Mesenchymal stem cell (in vitro differentiated cells and primary cell): Measurements from ENCODE around the gene TUBA3C.

Source experiments
- DNase-seq: peaks from one replicate; pipeline ENCODE4 v3.0.0-alpha.2; 2013
- H2AFZ ChIP-seq: one replicate; pipeline ENCODE4 v1.6.1; 2013; ENCODE audit warnings: low read depth, mild to moderate bottlenecking, control low read depth, inconsistent platforms, low read length, moderate library complexity
- H2AK5ac ChIP-seq: 2 replicates; pipeline ENCODE4 v1.6.1; 2013; ENCODE audit warnings: low read length, moderate library complexity, mild to moderate bottlenecking, inconsistent platforms; ENCODE audit not compliant: severe bottlenecking
- H2BK120ac ChIP-seq: one replicate; pipeline ENCODE4 v1.6.1; 2013; ENCODE audit warnings: low read depth, mild to moderate bottlenecking, inconsistent platforms, low read length, moderate library complexity
- H2BK12ac ChIP-seq, 2 experiments: one replicate each; pipeline ENCODE4 v1.6.1; 2013; ENCODE audit warnings: inconsistent platforms in 2 of 2, low read length in 2 of 2, mild to moderate bottlenecking in 2 of 2, moderate library complexity in 2 of 2, control low read depth in 1 of 2
- H2BK15ac ChIP-seq: one replicate; pipeline ENCODE4 v1.6.1; 2013; ENCODE audit warnings: mild to moderate bottlenecking, low read depth, inconsistent platforms; ENCODE audit not compliant: poor library complexity, severe bottlenecking
- H2BK5ac ChIP-seq: 2 replicates; pipeline ENCODE4 v1.6.1; 2013; ENCODE audit warnings: low read depth, mild to moderate bottlenecking, low read length, control low read depth, inconsistent platforms; ENCODE audit not compliant: poor library complexity, severe bottlenecking
- H3K14ac ChIP-seq, 2 experiments: one replicate each; pipeline ENCODE4 v1.6.1; 2013; ENCODE audit warnings: inconsistent platforms in 2 of 2, low read length in 2 of 2, control low read depth in 1 of 2, mild to moderate bottlenecking in 1 of 2, moderate library complexity in 1 of 2
- H3K18ac ChIP-seq, 2 experiments: one replicate each; pipeline ENCODE4 v1.6.1; 2013; ENCODE audit warnings: inconsistent platforms in 2 of 2, low read length in 2 of 2, control low read depth in 1 of 2, low read depth in 1 of 2, mild to moderate bottlenecking in 1 of 2
- H3K23ac ChIP-seq, 2 experiments: one replicate each; pipeline ENCODE4 v1.6.1; 2013; ENCODE audit warnings: inconsistent platforms in 2 of 2, low read length in 2 of 2, mild to moderate bottlenecking in 2 of 2, moderate library complexity in 2 of 2, control low read depth in 1 of 2
- H3K27ac ChIP-seq: 2 replicates; pipeline ENCODE4 v1.5.1; 2013; ENCODE audit warnings: mild to moderate bottlenecking, moderate library complexity, low read length, control low read depth, inconsistent platforms; ENCODE audit not compliant: poor library complexity, severe bottlenecking
- H3K27me3 ChIP-seq, 2 experiments: 2 replicates each; pipeline versions ENCODE4 v1.6.1 to v1.7.0; 2013; ENCODE audit warnings: low read length in 2 of 2, mild to moderate bottlenecking in 2 of 2, moderate library complexity in 2 of 2, control low read depth in 1 of 2, inconsistent platforms in 1 of 2; ENCODE audit not compliant: control insufficient read depth in 1 of 2, insufficient read depth in 1 of 2
- H3K36me3 ChIP-seq, 2 experiments: 2 replicates each; pipeline versions ENCODE4 v1.6.1 to v1.7.0; 2013; ENCODE audit warnings: low read length in 2 of 2, control low read depth in 1 of 2, inconsistent platforms in 1 of 2, low read depth in 1 of 2, mild to moderate bottlenecking in 1 of 2; ENCODE audit not compliant: insufficient read depth in 2 of 2, control insufficient read depth in 1 of 2
- H3K4ac ChIP-seq, 2 experiments: one replicate each; pipeline ENCODE4 v1.6.1; 2013; ENCODE audit warnings: inconsistent platforms in 2 of 2, low read length in 2 of 2, mild to moderate bottlenecking in 2 of 2, moderate library complexity in 2 of 2, control low read depth in 1 of 2, low read depth in 1 of 2
- H3K4me1 ChIP-seq: 2 replicates; pipeline ENCODE4 v1.6.1; 2013; ENCODE audit warnings: low read depth, low read length, control low read depth; ENCODE audit not compliant: control insufficient read depth, insufficient read depth
- H3K4me2 ChIP-seq: 2 replicates; pipeline ENCODE4 v1.6.1; 2013; ENCODE audit warnings: low read length, mild to moderate bottlenecking, inconsistent platforms; ENCODE audit not compliant: poor library complexity, severe bottlenecking
- H3K4me3 ChIP-seq, 2 experiments: 2 replicates each; pipeline versions ENCODE4 v1.5.1 to v1.7.0; 2013; ENCODE audit warnings: low read length in 2 of 2, mild to moderate bottlenecking in 2 of 2, control low read depth in 1 of 2, low read depth in 1 of 2; ENCODE audit not compliant: insufficient read depth in 1 of 2
- H3K79me1 ChIP-seq: replicated peaks from 2 replicates; pipeline ENCODE4 v1.6.1; 2013; ENCODE audit warnings: mild to moderate bottlenecking, control low read depth, low read length, inconsistent platforms; ENCODE audit not compliant: poor library complexity, severe bottlenecking
- H3K9ac ChIP-seq: 2 replicates; pipeline ENCODE4 v1.7.0; 2013; ENCODE audit warnings: mild to moderate bottlenecking, low read length, moderate library complexity
- H3K9me3 ChIP-seq: 2 replicates; pipeline ENCODE4 v1.7.0; 2013; ENCODE audit warnings: mild to moderate bottlenecking, low read length; ENCODE audit not compliant: control insufficient read depth
- H4K8ac ChIP-seq: one replicate; pipeline ENCODE4 v1.6.1; 2013; ENCODE audit warnings: inconsistent platforms, mild to moderate bottlenecking, low read length, moderate library complexity
- H4K91ac ChIP-seq: one replicate; pipeline ENCODE4 v1.6.1; 2013; ENCODE audit warnings: mild to moderate bottlenecking, low read length, inconsistent platforms
- WGBS: methylation state at CpG from one replicate; pipeline ENCODE4 v1.1.7; 2013; ENCODE audit warnings: mixed read lengths; 5-methylcytosine and 5-hydroxymethylcytosine counted together

TUBA3C gene

GRCh38 chr13:19154843-19155242 is 26.8 kb downstream of the TUBA3C start:
- no peak overlapping the region for H3K27ac ChIP-seq
- no peak for DNase-seq

DNA sequence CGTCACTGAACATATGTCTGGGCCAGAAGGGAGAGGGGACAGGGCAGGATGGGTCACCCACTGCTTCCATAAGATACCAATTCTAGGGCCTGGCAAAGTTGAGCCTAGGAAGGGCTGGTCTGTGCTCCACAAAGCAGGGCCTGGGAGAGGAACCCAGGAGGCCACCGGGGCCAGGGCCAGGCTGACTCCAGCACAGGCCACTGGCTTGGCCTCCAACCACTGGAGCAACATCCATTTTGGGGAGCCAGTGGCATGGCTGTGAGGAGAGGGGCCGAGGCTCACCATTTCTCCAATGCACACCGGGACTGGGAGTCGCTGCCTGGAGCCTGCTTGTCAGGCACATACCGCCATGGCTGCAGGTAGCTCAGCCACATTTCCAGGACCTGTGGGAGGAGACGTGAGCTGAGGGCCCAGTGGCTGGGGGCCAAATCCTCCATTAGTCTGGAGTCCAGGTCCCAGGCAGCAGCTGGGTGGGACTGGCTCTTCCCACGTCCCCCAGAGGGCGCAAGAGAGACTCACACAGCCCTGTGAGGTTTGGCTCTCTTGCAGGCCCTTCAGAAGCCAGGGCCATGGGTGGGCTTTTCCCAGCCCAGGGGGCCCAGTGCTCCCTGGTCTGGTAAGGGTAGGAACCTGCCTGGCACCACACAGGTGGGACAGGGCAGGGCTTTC is 27.7 kb downstream of the TUBA3C start:
- no peak overlapping the region for H2AK5ac ChIP-seq
- no peaks in the 10 kb centered on the region for H3K27me3 ChIP-seq
- no peak overlapping the region for H2BK12ac ChIP-seq
- H3K27ac ChIP-seq: no peak overlapping the region
- no peak overlapping the region for H2BK5ac ChIP-seq
- H3K36me3 ChIP-seq: no peaks in the 10 kb centered on the region
- no peak overlapping the region for H3K9ac ChIP-seq
- H2BK120ac ChIP-seq: no peak overlapping the region
- no peaks in the 10 kb centered on the region for H3K79me1 ChIP-seq
- no peak overlapping the region for H2AFZ ChIP-seq
- DNase-seq: no peak
- H2BK15ac ChIP-seq: no peak overlapping the region
- no peak overlapping the region for H3K4me3 ChIP-seq
- H3K4ac ChIP-seq: no peak overlapping the region
- no peak overlapping the region for H3K4me2 ChIP-seq
- no peak overlapping the region for H4K91ac ChIP-seq
- no peak overlapping the region for H3K18ac ChIP-seq
- 73% methylated on average over 9 of the region's 9 CpGs for WGBS
- no peak overlapping the region for H3K14ac ChIP-seq
- H3K4me1 ChIP-seq: no peaks in the 10 kb centered on the region
- no peak overlapping the region for H4K8ac ChIP-seq
- peaks cover 4% of the 10 kb centered on the region for H3K9me3 ChIP-seq
- no peak overlapping the region for H3K23ac ChIP-seq

More at GRCh38 chr13:19154843-19155242, 26.8 kb downstream of the TUBA3C start:
- Histone ChIP-seq H3K4me1 (no peaks in the 10 kb centered on the region), H3K14ac (no peak overlapping the region), H3K4ac (no peak overlapping the region), H3K79me1 (no peaks in the 10 kb centered on the region), H2AFZ (no peak overlapping the region), H2BK15ac (no peak overlapping the region), H3K27me3 (no peaks in the 10 kb centered on the region), H3K23ac (no peak overlapping the region), H2AK5ac (no peak overlapping the region), H2BK12ac (no peak overlapping the region), H3K36me3 (no peaks in the 10 kb centered on the region), H3K9me3 (no peaks in the 10 kb centered on the region), H4K8ac (no peak overlapping the region), H2BK120ac (no peak overlapping the region), H3K4me3 (no peak overlapping the region), H3K9ac (no peak overlapping the region), H3K4me2 (no peak overlapping the region), H3K18ac (no peak overlapping the region), H4K91ac (no peak overlapping the region), H2BK5ac (no peak overlapping the region)
- WGBS: 68% methylated on average over 4 of the region's 7 CpGs

DNA sequence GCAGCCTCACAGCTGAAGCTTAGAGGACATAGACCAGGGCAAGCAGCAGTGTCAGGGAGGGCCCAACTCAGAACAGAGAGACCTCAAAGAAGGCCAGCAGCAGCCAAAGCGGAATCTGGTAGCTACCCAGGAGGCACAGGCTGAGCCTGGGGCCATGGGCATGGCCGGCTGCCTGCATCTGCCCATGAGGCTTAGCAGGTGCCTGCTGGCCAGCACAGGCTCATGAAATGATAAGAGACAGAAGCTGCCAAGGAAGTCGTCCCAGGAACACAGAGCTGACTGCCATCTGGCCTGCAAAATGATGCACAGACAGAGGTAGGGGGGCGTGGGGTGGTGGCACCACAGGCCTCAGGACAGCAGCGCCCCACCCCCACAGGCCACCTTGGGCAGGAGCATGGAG is 29.2 kb downstream of the TUBA3C start:
- H2BK120ac ChIP-seq: no peak overlapping the region
- no peak overlapping the region for H2AK5ac ChIP-seq
- H4K91ac ChIP-seq: no peak overlapping the region
- no peak overlapping the region for H2BK15ac ChIP-seq
- H3K9me3 ChIP-seq: peaks cover 15% of the 10 kb centered on the region
- no peak overlapping the region for H3K4me2 ChIP-seq
- H3K4me1 ChIP-seq: no peaks in the 10 kb centered on the region
- 49% methylated on average over 5 of the region's 5 CpGs for WGBS
- no peak for DNase-seq
- no peak overlapping the region for H2BK12ac ChIP-seq
- H3K14ac ChIP-seq: no peak overlapping the region
- no peak overlapping the region for H3K4ac ChIP-seq
- no peak overlapping the region for H3K9ac ChIP-seq
- H2BK5ac ChIP-seq: no peak overlapping the region
- H2AFZ ChIP-seq: no peak overlapping the region
- no peak overlapping the region for H3K23ac ChIP-seq
- no peaks in the 10 kb centered on the region for H3K36me3 ChIP-seq
- H3K27ac ChIP-seq: no peak overlapping the region
- H3K79me1 ChIP-seq: no peaks in the 10 kb centered on the region
- no peaks in the 10 kb centered on the region for H3K27me3 ChIP-seq
- H3K4me3 ChIP-seq: no peak overlapping the region
- no peak overlapping the region for H3K18ac ChIP-seq
- no peak overlapping the region for H4K8ac ChIP-seq

- Histone ChIP-seq H3K4me3 (no peak overlapping the region), H3K18ac (no peak overlapping the region), H4K8ac (no peak overlapping the region), H3K27me3 (no peaks in the 10 kb centered on the region), H2BK5ac (no peak overlapping the region), H3K79me1 (no peaks in the 10 kb centered on the region), H3K4me1 (no peaks in the 10 kb centered on the region), H4K91ac (no peak overlapping the region), H3K23ac (no peak overlapping the region), H3K27ac (no peak overlapping the region), H3K36me3 (no peaks in the 10 kb centered on the region), H2BK12ac (no peak overlapping the region), H3K4me2 (no peak overlapping the region), H2BK15ac (no peak overlapping the region), H2AFZ (no peak overlapping the region), H2AK5ac (no peak overlapping the region), H3K14ac (no peak overlapping the region), H3K9ac (no peak overlapping the region), H2BK120ac (no peak overlapping the region), H3K4ac (no peak overlapping the region), H3K9me3 (peaks cover 21% of the 10 kb centered on the region)
- no peak for DNase-seq
- 74% methylated on average over 13 of the region's 14 CpGs for WGBS
Measured at GRCh38 chr13:19151581-19152263, 29.9 kb downstream of the TUBA3C start.
